PC-3 (cell line): ENCODE results near the gene YJU2. TPM values are rescaled to one million over a fixed set of nuclear protein-coding genes. Genes with fewer than 3 reads are reported as not detected.

ENCODE experiments used
- ATAC-seq: fragments of 200-7000 bp; cut with Tn5 transposase; 2 replicates; pipeline ENCODE4 v1.9.1; 2020; ENCODE audit warnings: mild to moderate bottlenecking, moderate library complexity
- BruUV-seq: library from RNA; stranded (reverse); fragments of 400-500 nt; replicated peaks from 2 replicates; lab custom pipeline; 2021; lab: Mats Ljungman, UMichigan
- CTCF ChIA-PET: fragments of 300-600 bp; sonication (Branson Sonifier 250); formaldehyde crosslinking; loops from one replicate; lab custom pipeline; 2022; ENCODE audit warnings: antibody characterized with exemption; lab: Charles Lee
- POLR2A ChIA-PET: fragments of 300-600 bp; sonication (Branson Sonifier 250); formaldehyde crosslinking; loops from one replicate; lab custom pipeline; 2022; ENCODE audit warnings: antibody characterized with exemption; ENCODE audit not compliant: unreplicated experiment; lab: Charles Lee
- DNase-seq: peaks from one replicate; pipeline ENCODE4 v3.0.0-alpha.2; 2015
- H2AFZ ChIP-seq: fragments of 300-600 bp; sonication (generic); 2 replicates; pipeline ENCODE4 v1.6.0; 2016; ENCODE audit warnings: antibody characterized with exemption, low read length
- H3F3A ChIP-seq: fragments of 300-600 bp; sonication (generic); one replicate; pipeline ENCODE4 v1.6.0; 2017; ENCODE audit warnings: antibody characterized with exemption, low read length, control low read depth, mild to moderate bottlenecking; ENCODE audit not compliant: unreplicated experiment
- H3K27ac ChIP-seq: fragments of 300-600 bp; sonication (generic); 2 replicates; pipeline ENCODE4 v1.5.1; 2016; ENCODE audit warnings: mild to moderate bottlenecking, low read length
- H3K27me3 ChIP-seq: fragments of 300-600 bp; sonication (generic); 2 replicates; pipeline ENCODE4 v1.6.1; 2016; ENCODE audit warnings: low read length, mixed read lengths
- H3K36me3 ChIP-seq: fragments of 300-600 bp; sonication (generic); 2 replicates; pipeline ENCODE4 v1.6.1; 2016; ENCODE audit warnings: low read depth, mixed run types, low read length, mixed read lengths
- H3K4me1 ChIP-seq: fragments of 300-600 bp; sonication (generic); 2 replicates; pipeline ENCODE4 v1.5.1; 2016; ENCODE audit warnings: low read length; ENCODE audit not compliant: insufficient read depth
- H3K4me2 ChIP-seq: fragments of 300-600 bp; sonication (generic); 2 replicates; pipeline ENCODE4 v1.6.0; 2016; ENCODE audit warnings: low read length
- H3K4me3 ChIP-seq: fragments of 300-600 bp; sonication (generic); 2 replicates; pipeline ENCODE4 v1.5.1; 2016; ENCODE audit warnings: mild to moderate bottlenecking, low read length, mixed read lengths
- H3K79me2 ChIP-seq: fragments of 300-600 bp; sonication (generic); 2 replicates; pipeline ENCODE4 v1.6.1; 2017; ENCODE audit warnings: low read length, mixed read lengths
- H3K9ac ChIP-seq: fragments of 300-600 bp; sonication (generic); 2 replicates; pipeline ENCODE4 v1.6.0; 2016; ENCODE audit warnings: mild to moderate bottlenecking, low read length
- H3K9me2 ChIP-seq: fragments of 300-600 bp; sonication (generic); replicated peaks from 2 replicates; pipeline ENCODE4 v1.6.1; 2016; ENCODE audit warnings: mixed run types, low read length, mixed read lengths
- H3K9me3 ChIP-seq: fragments of 300-600 bp; sonication (generic); 2 replicates; pipeline ENCODE4 v1.6.1; 2016; ENCODE audit warnings: low read length, mixed read lengths
- H4K20me1 ChIP-seq: fragments of 300-600 bp; sonication (generic); 2 replicates; pipeline ENCODE4 v1.6.1; 2016; ENCODE audit warnings: low read length, mixed read lengths
- CTCF ChIP-seq: fragments of 300-600 bp; sonication (generic); conservative IDR thresholded peaks from 2 replicates; pipeline ENCODE4 v1.5.1; 2017; ENCODE audit warnings: antibody characterized with exemption, low read depth, mild to moderate bottlenecking, low read length
- EZH2 ChIP-seq: fragments of 300-600 bp; sonication (generic); IDR thresholded peaks from one replicate; pipeline ENCODE4 v1.6.1; 2017; ENCODE audit warnings: antibody characterized with exemption, mild to moderate bottlenecking, low read length; ENCODE audit not compliant: unreplicated experiment
- EZH2phosphoT487 ChIP-seq: fragments of 300-600 bp; sonication (generic); IDR thresholded peaks from 2 replicates; pipeline ENCODE4 v1.6.1; 2018; ENCODE audit warnings: mild to moderate bottlenecking, antibody characterized with exemption, low read length, borderline replicate concordance
- intact Hi-C: fragments of 100-400 bp; cut with micrococcal nuclease; formaldehyde crosslinking; loops from 2 replicates; pipeline ENCODE4 v1.9.0; 2023
- total RNA-seq: library from RNA; depleted of rRNA; stranded (reverse); fragments of >200 nt; gene quantifications from 2 replicates; pipeline ENCODE4 v1.2.3, GENCODE V29; 2014

Gene YJU2
- total RNA-seq, 1 experiment from 2014 or later: 33.1 TPM

- H3K9me3 ChIP-seq: no peaks in the 10 kb centered on the region
- no peaks in the 10 kb centered on the region for H3K9me2 ChIP-seq
- no peak overlapping the region for H3K9ac ChIP-seq
- no peak overlapping the region for H3K27ac ChIP-seq
- H2AFZ ChIP-seq: no peak overlapping the region
- BruUV-seq: no TSS peak
- no peaks in the 10 kb centered on the region for H3F3A ChIP-seq
- no peaks in the 10 kb centered on the region for H3K4me1 ChIP-seq
- no peaks in the 10 kb centered on the region for H3K27me3 ChIP-seq
- ChIA-PET CTCF (no interaction called here), POLR2A (no interaction called here)
- H4K20me1 ChIP-seq: no peaks in the 10 kb centered on the region
- intact Hi-C loops: no loop called here
- H3K79me2 ChIP-seq: no peaks in the 10 kb centered on the region
- no peaks in the 10 kb centered on the region for H3K36me3 ChIP-seq
- no peak for DNase-seq
- no peak overlapping the region for H3K4me2 ChIP-seq
- no peak for ATAC-seq
- no peak overlapping the region for H3K4me3 ChIP-seq
- TF ChIP-seq EZH2phosphoT487: no peak
- no peak for TF ChIP-seq EZH2
- no peak for TF ChIP-seq CTCF
These were observed 51.3 kb downstream of the YJU2 start for GRCh38 chr19:4297901-4298809.

- no peaks in the 10 kb centered on the region for H3K4me1 ChIP-seq
- no peak overlapping the region for H3K4me2 ChIP-seq
- POLR2A ChIA-PET: no interaction called here
- no peaks in the 10 kb centered on the region for H3F3A ChIP-seq
- ATAC-seq: no peak
- intact Hi-C loops: no loop called here
- H3K27ac ChIP-seq: no peak overlapping the region
- BruUV-seq: no TSS peak
- TF ChIP-seq EZH2: no peak
- no peak for TF ChIP-seq CTCF
- no peak for TF ChIP-seq EZH2phosphoT487
- H3K9me2 ChIP-seq: no peaks in the 10 kb centered on the region
- no peaks in the 10 kb centered on the region for H4K20me1 ChIP-seq
- CTCF ChIA-PET: no interaction called here
- H3K79me2 ChIP-seq: no peaks in the 10 kb centered on the region
- DNase-seq: no peak
- no peaks in the 10 kb centered on the region for H3K36me3 ChIP-seq
- no peak overlapping the region for H3K9ac ChIP-seq
- H3K9me3 ChIP-seq: no peaks in the 10 kb centered on the region
- H3K4me3 ChIP-seq: no peak overlapping the region
- no peaks in the 10 kb centered on the region for H3K27me3 ChIP-seq
- no peak overlapping the region for H2AFZ ChIP-seq
These were observed 52.1 kb downstream of the YJU2 start for GRCh38 chr19:4298810-4299550.
